CD8-positive, alpha-beta memory T cell (primary cell): Measurements from ENCODE around the gene SPATA16. TPM values are rescaled to one million over a fixed set of nuclear protein-coding genes. Genes with fewer than 3 reads are reported as not detected.
"Not testable (repeated sequence)": the region's sequence is repeated elsewhere in the genome, so short reads cannot be mapped to it uniquely, and the experiment has no call there.

ENCODE experiments used
- CTCF ChIA-PET: fragments of 350-600 bp; sonication (Branson Sonifier 250); formaldehyde crosslinking; loops from one replicate; lab custom pipeline; 2021; ENCODE audit warnings: antibody characterized with exemption; lab: Charles Lee
- POLR2A ChIA-PET: fragments of 350-600 bp; sonication (Branson Sonifier 250); formaldehyde crosslinking; loops from one replicate; lab custom pipeline; 2021; ENCODE audit warnings: antibody characterized with exemption; lab: Charles Lee
- DNase-seq, 5 donors: peaks; one replicate each; pipeline versions ENCODE4 v3.0.0 to v3.0.0-alpha.2; 2020 to 2022; ENCODE audit warnings: mixed read lengths in 1 of 5
- H3K27ac ChIP-seq: one replicate; pipeline ENCODE4 v1.7.0; 2013; ENCODE audit warnings: low read depth, mild to moderate bottlenecking, low read length, moderate library complexity
- H3K27me3 ChIP-seq: 2 replicates; pipeline ENCODE4 v1.7.0; 2013; ENCODE audit warnings: low read length, mild to moderate bottlenecking; ENCODE audit not compliant: insufficient read depth, poor library complexity, severe bottlenecking
- H3K36me3 ChIP-seq: 2 replicates; pipeline ENCODE4 v1.7.0; 2013; ENCODE audit warnings: mild to moderate bottlenecking, low read length, moderate library complexity; ENCODE audit not compliant: insufficient read depth
- H3K4me1 ChIP-seq: 2 replicates; pipeline ENCODE4 v1.7.0; 2013; ENCODE audit warnings: mild to moderate bottlenecking, low read length, moderate library complexity; ENCODE audit not compliant: insufficient read depth
- H3K4me3 ChIP-seq: 2 replicates; pipeline ENCODE4 v1.7.0; 2013; ENCODE audit warnings: mild to moderate bottlenecking, low read length
- H3K9me3 ChIP-seq: 2 replicates; pipeline ENCODE4 v1.7.0; 2013; ENCODE audit warnings: mild to moderate bottlenecking, low read length
- H3K27ac Mint-ChIP-seq, 8 donors: one replicate each; pipeline ENCODE4 v1.8.0; 2020 to 2021; ENCODE audit warnings: mixed read lengths in 8 of 8, mild to moderate bottlenecking in 6 of 8, inconsistent platforms in 3 of 8, moderate library complexity in 3 of 8
- H3K27me3 Mint-ChIP-seq, 2 donors: one replicate each; pipeline ENCODE4 v1.8.0; 2020 to 2021; ENCODE audit warnings: mixed read lengths in 2 of 2, mild to moderate bottlenecking in 1 of 2, moderate library complexity in 1 of 2
- H3K36me3 Mint-ChIP-seq, 3 donors: one replicate each; pipeline ENCODE4 v1.8.0; 2020 to 2021; ENCODE audit warnings: mixed read lengths in 3 of 3, inconsistent platforms in 1 of 3, mild to moderate bottlenecking in 1 of 3
- H3K4me1 Mint-ChIP-seq, 3 donors: one replicate each; pipeline ENCODE4 v1.8.0; 2020 to 2021; ENCODE audit warnings: mixed read lengths in 3 of 3, inconsistent platforms in 1 of 3, mild to moderate bottlenecking in 1 of 3
- H3K4me3 Mint-ChIP-seq, 7 donors: one replicate each; pipeline ENCODE4 v1.8.0; 2020 to 2021; ENCODE audit warnings: mixed read lengths in 7 of 7, mild to moderate bottlenecking in 6 of 7, moderate library complexity in 4 of 7, inconsistent platforms in 2 of 7
- H3K9me3 Mint-ChIP-seq, 5 donors: one replicate each; pipeline ENCODE4 v1.8.0; 2020 to 2022; ENCODE audit warnings: mixed read lengths in 5 of 5, mild to moderate bottlenecking in 3 of 5, moderate library complexity in 2 of 5, inconsistent platforms in 1 of 5
- polyA plus RNA-seq: library from polyadenylated mRNA; unstranded; fragments of 300-500 nt; fragmentation: Illumina TruSeq; gene quantifications from one replicate; pipeline ENCODE4 v1.2.3, GENCODE V29; 2021
- total RNA-seq, 2 experiments: library from RNA; stranded (reverse); gene quantifications; one replicate each; pipeline ENCODE4 v1.2.3, GENCODE V29; 2021

SPATA16 gene
- total and polyA plus RNA-seq, 3 experiments from 2014 or later: not detected

DNA sequence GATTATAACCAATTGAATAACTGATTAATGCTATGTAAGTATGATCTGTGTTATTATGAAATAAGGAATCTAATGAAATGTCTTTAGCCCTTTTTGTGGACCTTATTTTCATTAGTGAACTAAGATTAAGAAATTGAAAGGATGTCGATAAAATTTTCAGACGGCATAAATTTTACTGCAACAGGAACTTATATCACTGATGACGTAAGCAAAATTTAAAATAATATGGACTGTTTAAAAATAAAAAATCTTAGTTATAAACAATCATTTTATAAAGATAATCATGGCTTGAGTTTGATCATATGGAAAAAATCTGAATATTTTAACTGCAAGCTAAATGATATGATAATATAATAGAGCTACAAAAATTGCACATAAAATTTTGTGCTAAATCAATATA is 112.7 kb downstream of the SPATA16 start:
- Histone ChIP-seq H3K4me3 (no peak overlapping the region), H3K9me3 (no peaks in the 10 kb centered on the region), H3K36me3 (no peaks in the 10 kb centered on the region), H3K27me3 (no peaks in the 10 kb centered on the region), H3K4me1 (no peaks in the 10 kb centered on the region), H3K27ac (no peak overlapping the region)
- Mint-ChIP-seq H3K4me3 (no peak overlapping the region), H3K4me1 (no peaks in the 10 kb centered on the region), H3K27me3 (no peaks in the 10 kb centered on the region), H3K9me3 (peaks cover 0 to 4% (median 2%) of the 10 kb centered on the region in 5 donors), H3K36me3 (no peaks in the 10 kb centered on the region), H3K27ac (no peak overlapping the region)
- no peak for DNase-seq
- ChIA-PET POLR2A (no interaction called here), CTCF (no interaction called here)

DNA sequence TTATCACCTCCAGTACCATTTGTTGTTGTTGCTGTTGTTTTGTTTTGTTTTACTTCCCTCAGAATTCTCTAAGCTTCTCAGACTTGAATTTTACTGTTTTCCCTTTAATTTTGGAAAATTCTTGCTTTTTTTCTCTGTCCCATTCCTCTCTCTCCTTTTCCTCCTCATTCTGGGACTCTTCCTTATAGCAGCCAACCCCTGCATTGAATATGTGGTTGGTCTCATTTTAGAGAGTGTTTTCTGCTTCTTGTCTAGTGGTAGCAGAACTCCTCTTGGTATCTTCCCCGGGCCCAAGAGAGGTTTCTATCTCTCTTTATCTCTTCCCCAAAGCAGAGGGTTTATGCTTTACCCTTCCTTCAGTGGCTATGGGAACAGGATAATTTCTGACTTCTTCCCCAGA is 113.6 kb downstream of the SPATA16 start:
- H3K9me3 Mint-ChIP-seq: peaks cover 2 to 4% (median 2%) of the 10 kb centered on the region in 5 donors
- H3K27ac ChIP-seq: no peak overlapping the region
- H3K36me3 ChIP-seq: no peaks in the 10 kb centered on the region
- H3K9me3 ChIP-seq: no peaks in the 10 kb centered on the region
- no peaks in the 10 kb centered on the region for H3K36me3 Mint-ChIP-seq
- H3K27me3 Mint-ChIP-seq: no peaks in the 10 kb centered on the region
- CTCF ChIA-PET: no interaction called here
- no peaks in the 10 kb centered on the region for H3K4me1 Mint-ChIP-seq
- H3K27me3 ChIP-seq: no peaks in the 10 kb centered on the region
- H3K4me3 ChIP-seq: no peak overlapping the region
- POLR2A ChIA-PET: no interaction called here
- no peak for DNase-seq
- no peak overlapping the region for H3K4me3 Mint-ChIP-seq
- H3K27ac Mint-ChIP-seq: no peak overlapping the region
- H3K4me1 ChIP-seq: no peaks in the 10 kb centered on the region

DNA sequence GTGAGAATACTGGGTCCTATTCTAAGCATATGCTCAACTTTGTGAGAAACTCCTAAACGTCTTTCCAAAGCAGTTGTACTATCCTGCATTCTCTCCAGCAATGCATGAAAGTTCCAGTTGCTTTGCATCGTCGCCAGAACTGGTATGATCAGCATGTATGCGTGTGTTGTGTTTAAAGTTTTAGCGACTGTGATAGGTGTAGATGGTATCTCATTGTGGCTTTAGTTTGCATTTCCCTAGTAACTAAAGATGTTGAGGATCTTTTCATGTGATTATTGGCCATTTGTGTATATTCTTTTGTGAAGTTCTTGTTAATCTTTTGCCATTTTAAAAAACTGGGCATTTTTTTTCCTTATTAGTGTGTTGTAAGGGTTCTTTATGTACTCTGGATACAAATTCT is 115.1 kb downstream of the SPATA16 start:
- CTCF ChIA-PET: no interaction called here
- no peak overlapping the region for H3K4me3 Mint-ChIP-seq
- POLR2A ChIA-PET: no interaction called here

DNA sequence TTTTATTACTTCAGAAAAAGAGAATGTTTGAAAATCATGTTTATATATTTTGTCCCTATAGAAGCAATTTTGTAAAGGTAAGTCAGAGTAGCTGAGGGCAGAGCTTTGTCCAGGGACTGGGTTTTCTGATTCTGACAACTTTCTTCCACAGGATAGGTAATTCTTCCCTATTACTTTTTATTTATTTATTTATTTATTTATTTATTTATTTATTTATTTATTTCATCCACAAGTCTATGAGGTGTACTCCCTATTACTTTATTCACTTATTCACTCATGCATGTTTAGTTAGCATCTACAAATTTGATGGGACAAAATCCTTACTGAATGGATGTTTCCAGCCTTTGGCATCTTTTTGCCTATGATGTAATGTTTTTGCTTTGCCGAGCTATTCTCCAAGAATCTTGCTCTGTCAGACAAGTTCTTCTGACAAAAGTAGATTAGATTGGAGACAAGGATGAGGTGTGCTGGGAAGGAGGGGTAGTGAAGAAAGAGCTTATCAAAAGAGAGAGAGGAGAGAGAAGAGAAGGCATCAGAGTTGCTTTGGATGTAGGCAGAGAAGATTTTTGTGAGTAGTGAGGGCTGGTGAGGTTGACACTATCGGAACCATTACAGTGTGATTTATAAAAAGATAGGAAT is 119.4 kb downstream of the SPATA16 start:
- no peaks in the 10 kb centered on the region for H3K9me3 ChIP-seq
- ChIA-PET POLR2A (no interaction called here), CTCF (no interaction called here)
- H3K36me3 ChIP-seq: no peaks in the 10 kb centered on the region
- H3K4me1 ChIP-seq: no peaks in the 10 kb centered on the region
- Mint-ChIP-seq H3K27ac (no peak overlapping the region), H3K9me3 (peaks cover 0 to 2% (median 0%) of the 10 kb centered on the region in 5 donors), H3K27me3 (no peaks in the 10 kb centered on the region), H3K4me1 (no peaks in the 10 kb centered on the region), H3K4me3 (no peak overlapping the region), H3K36me3 (no peaks in the 10 kb centered on the region)
- no peaks in the 10 kb centered on the region for H3K27me3 ChIP-seq
- H3K27ac ChIP-seq: no peak overlapping the region
- DNase-seq: no peak
- H3K4me3 ChIP-seq: no peak overlapping the region

More for the DNA sequence above, 115.1 kb downstream of the SPATA16 start:
- no peak overlapping the region for H3K4me3 ChIP-seq
- H3K9me3 Mint-ChIP-seq: peaks cover 2 to 4% (median 2%) of the 10 kb centered on the region in 5 donors
- no peak for DNase-seq
- no peaks in the 10 kb centered on the region for H3K4me1 ChIP-seq
- H3K27ac ChIP-seq: no peak overlapping the region
- no peaks in the 10 kb centered on the region for H3K36me3 Mint-ChIP-seq
- H3K27me3 Mint-ChIP-seq: no peaks in the 10 kb centered on the region
- no peaks in the 10 kb centered on the region for H3K9me3 ChIP-seq
- H3K27ac Mint-ChIP-seq: no peak overlapping the region
- no peaks in the 10 kb centered on the region for H3K27me3 ChIP-seq
- no peaks in the 10 kb centered on the region for H3K4me1 Mint-ChIP-seq
- H3K36me3 ChIP-seq: no peaks in the 10 kb centered on the region

DNA sequence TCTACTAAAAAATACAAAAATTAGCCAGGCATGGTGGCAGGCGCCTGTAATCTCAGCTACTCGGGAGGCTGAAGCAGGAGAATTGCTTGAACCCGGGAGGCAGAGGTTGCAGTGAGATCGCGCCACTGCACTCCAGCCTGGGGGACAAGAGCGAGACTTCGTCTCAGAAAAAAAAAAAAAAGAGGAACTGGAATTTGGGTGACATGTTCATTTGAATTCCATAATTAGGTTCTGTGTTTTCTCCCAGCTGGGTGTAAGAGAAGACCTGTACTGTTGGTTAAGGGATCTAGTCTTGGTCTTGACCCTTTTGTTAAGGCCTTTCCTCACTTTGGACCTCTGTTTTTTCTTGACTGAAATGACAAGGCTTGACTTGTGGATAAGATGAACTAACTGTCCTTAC is 120.9 kb downstream of the SPATA16 start:
- H3K4me1 ChIP-seq, H3K4me1 Mint-ChIP-seq, CTCF ChIA-PET, POLR2A ChIA-PET, H3K27me3 ChIP-seq, H3K9me3 ChIP-seq, H3K36me3 Mint-ChIP-seq, DNase-seq, H3K27me3 Mint-ChIP-seq, H3K9me3 Mint-ChIP-seq, H3K4me3 ChIP-seq, H3K4me3 Mint-ChIP-seq, H3K27ac Mint-ChIP-seq, H3K27ac ChIP-seq, H3K36me3 ChIP-seq: not testable (repeated sequence)

DNA sequence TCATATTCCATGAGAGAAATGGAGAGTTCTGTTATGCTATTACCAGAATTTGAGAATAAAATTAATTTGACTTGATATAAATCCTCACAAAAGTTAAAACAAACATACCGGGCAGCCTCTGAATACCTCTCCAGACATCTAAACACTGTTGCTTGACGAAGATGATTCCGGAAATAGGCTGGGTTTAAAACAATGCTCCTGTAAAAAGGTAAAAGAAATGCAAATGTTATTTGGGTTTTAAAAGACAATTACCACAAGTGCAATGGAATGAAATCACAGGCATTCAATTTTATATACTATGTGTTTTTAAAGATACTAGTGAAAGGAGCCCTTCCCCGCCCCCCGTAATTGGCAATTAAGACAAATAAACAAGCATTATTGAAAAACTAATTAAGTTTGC is 121.7 kb downstream of the SPATA16 start:
- H3K4me1 ChIP-seq: no peaks in the 10 kb centered on the region
- H3K27ac Mint-ChIP-seq: no peak overlapping the region
- H3K27me3 ChIP-seq: no peaks in the 10 kb centered on the region
- H3K27ac ChIP-seq: no peak overlapping the region
- no peaks in the 10 kb centered on the region for H3K9me3 ChIP-seq
- no peaks in the 10 kb centered on the region for H3K4me1 Mint-ChIP-seq
- H3K36me3 ChIP-seq: no peaks in the 10 kb centered on the region
- H3K4me3 Mint-ChIP-seq: no peak overlapping the region
- DNase-seq: no peak
- no peaks in the 10 kb centered on the region for H3K36me3 Mint-ChIP-seq
- no peak overlapping the region for H3K4me3 ChIP-seq
- CTCF ChIA-PET: no interaction called here
- POLR2A ChIA-PET: no interaction called here
- H3K9me3 Mint-ChIP-seq: peaks cover 0 to 6% (median 0%) of the 10 kb centered on the region in 5 donors
- no peaks in the 10 kb centered on the region for H3K27me3 Mint-ChIP-seq

DNA sequence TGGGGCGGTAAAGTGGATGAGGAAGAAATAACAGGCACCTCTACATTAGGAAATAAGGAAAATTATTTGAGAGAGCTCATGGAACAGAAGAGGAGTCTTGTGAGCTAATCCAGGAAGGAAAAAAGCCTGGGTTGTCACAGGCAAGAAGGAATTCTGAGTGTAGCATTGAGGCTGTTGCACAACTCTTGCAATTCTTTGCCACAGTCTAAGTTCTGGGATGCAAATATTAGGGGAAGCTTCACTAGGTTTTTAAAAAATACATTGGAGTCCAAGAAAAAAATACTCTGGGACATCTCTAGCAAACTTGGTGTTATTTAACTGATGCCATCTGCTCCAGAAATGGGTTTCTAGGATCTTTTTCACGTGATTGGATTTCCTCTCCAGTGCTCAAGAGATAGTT is 122.3 kb downstream of the SPATA16 start:
- no peak for DNase-seq
- H3K36me3 ChIP-seq: no peaks in the 10 kb centered on the region
- Mint-ChIP-seq H3K27me3 (no peaks in the 10 kb centered on the region), H3K36me3 (no peaks in the 10 kb centered on the region), H3K9me3 (peaks cover 0 to 6% (median 0%) of the 10 kb centered on the region in 5 donors), H3K27ac (no peak overlapping the region), H3K4me3 (no peak overlapping the region), H3K4me1 (no peaks in the 10 kb centered on the region)
- ChIA-PET POLR2A (interaction anchor here (0.6 kb wide), 1 partner anchor 12 kb away, joined by 5 read pairs; no protein-coding TSS in a partner anchor), CTCF (no interaction called here)
- no peaks in the 10 kb centered on the region for H3K4me1 ChIP-seq
- no peaks in the 10 kb centered on the region for H3K27me3 ChIP-seq
- H3K4me3 ChIP-seq: no peak overlapping the region
- no peak overlapping the region for H3K27ac ChIP-seq
- no peaks in the 10 kb centered on the region for H3K9me3 ChIP-seq

DNA sequence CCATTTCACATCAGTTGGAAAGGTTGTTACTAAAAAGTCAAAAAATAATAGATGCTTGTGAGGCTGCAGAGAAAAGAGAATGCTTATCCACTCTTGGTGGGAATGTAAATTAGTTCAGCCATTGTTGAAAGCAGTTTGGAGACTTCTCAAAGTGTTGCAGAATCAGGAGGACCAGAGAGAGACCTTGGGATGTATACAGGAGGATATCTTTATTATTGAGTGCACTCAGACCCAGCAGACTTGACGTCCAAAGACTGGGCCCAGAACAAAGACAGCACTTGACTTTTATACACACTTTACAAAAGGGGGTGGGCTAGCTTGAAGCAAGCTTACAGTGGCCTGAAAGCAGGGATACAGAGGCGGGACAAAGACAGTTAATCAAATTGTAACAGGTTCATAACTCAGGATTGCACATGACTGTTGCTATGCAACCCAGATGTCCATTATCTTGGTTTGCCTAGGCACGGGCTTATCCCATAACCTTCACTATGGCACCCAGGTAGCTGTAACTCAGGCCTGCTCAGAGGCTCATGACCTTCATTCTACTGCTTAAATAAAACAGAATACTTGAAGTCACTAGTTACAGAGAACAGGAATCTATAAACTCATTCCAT is 127.7 kb downstream of the SPATA16 start:
- Mint-ChIP-seq H3K27ac (no peak overlapping the region), H3K27me3 (no peaks in the 10 kb centered on the region), H3K36me3 (no peaks in the 10 kb centered on the region), H3K9me3 (peaks cover 0 to 9% (median 0%) of the 10 kb centered on the region in 5 donors), H3K4me3 (no peak overlapping the region), H3K4me1 (no peaks in the 10 kb centered on the region)
- CTCF ChIA-PET: no interaction called here
- no peaks in the 10 kb centered on the region for H3K36me3 ChIP-seq
- no peak overlapping the region for H3K27ac ChIP-seq
- no peak for DNase-seq
- no peaks in the 10 kb centered on the region for H3K4me1 ChIP-seq
- no peak overlapping the region for H3K4me3 ChIP-seq
- H3K27me3 ChIP-seq: no peaks in the 10 kb centered on the region
- H3K9me3 ChIP-seq: no peaks in the 10 kb centered on the region
- POLR2A ChIA-PET: no interaction called here
